Measurements from ENCODE around the gene FCHSD2. TPM values are rescaled to one million over a fixed set of nuclear protein-coding genes. Genes with fewer than 3 reads are reported as not detected.

The FCHSD2 gene
- total and polyA plus RNA-seq, 2 of the 13 experiments (the other 11 are each of a cell fraction or from before 2014, with no cell fraction given), result 20.5 to 24.8 TPM

- TF ChIP-seq ZNF318 (CRISPR knock-in tag; IDR thresholded peaks at IDR 0.05), result peak; percentile 27; the same call in 1 of the 2 replicates
- peak; percentile 28; the same call in 1 of the 2 replicates for TF ChIP-seq ZNF142 (CRISPR knock-in tag; IDR thresholded peaks at IDR 0.05)
- peak; percentile 7; the same call in 1 of the 2 replicates for TF ChIP-seq MIXL1 (CRISPR knock-in tag; IDR thresholded peaks at IDR 0.05)
- TF ChIP-seq TFDP1 (CRISPR knock-in tag; IDR thresholded peaks at IDR 0.05; ENCODE audit: borderline replicate concordance), result 0 out of 2 replicates have a peak, but pooled peaks have one; percentile 26
- no peak for TF ChIP-seq SETDB1 (CRISPR knock-in tag; IDR thresholded peaks at IDR 0.05; ENCODE audit: borderline replicate concordance)
- 0 out of 2 replicates have a peak, but pooled peaks have one; percentile 46 for TF ChIP-seq TGIF2 (CRISPR knock-in tag; IDR thresholded peaks at IDR 0.05)
- TF ChIP-seq ZNF558 (CRISPR knock-in tag; IDR thresholded peaks at IDR 0.05; ENCODE audit: borderline replicate concordance), result no peak
- no peak for TF ChIP-seq ZNF180 (CRISPR knock-in tag; IDR thresholded peaks at IDR 0.05; ENCODE audit: borderline replicate concordance, low read depth)
These were observed 348.4 kb downstream of the FCHSD2 start, which contains the start of gene STARD10 (continued) for GRCh38 chr11:72793425-72794367.
